Measurements from ENCODE around the gene ILK. TPM values are rescaled to one million over a fixed set of nuclear protein-coding genes. Genes with fewer than 3 reads are reported as not detected.

The ILK gene
- total RNA-seq, 1 experiment from 2014 or later: 117 TPM

GRCh38 chr11:6588018-6588417, 15.6 kb upstream of the ILK start:
- H3K4me3 ChIP-seq (ENCODE audit: low read depth, low read length): no peak overlapping the region
- intact Hi-C loops (cut with micrococcal nuclease; ENCODE audit: unreplicated experiment): no loop called here
- H3K27me3 ChIP-seq (replicated peaks; ENCODE audit: control insufficient read depth, insufficient read depth, low read length): no peaks in the 10 kb centered on the region
- H3K27ac Mint-ChIP-seq (ENCODE audit: unreplicated experiment): no peak overlapping the region
- no peak for DNase-seq
- no peaks in the 10 kb centered on the region for H3K27me3 Mint-ChIP-seq (ENCODE audit: insufficient read depth, unreplicated experiment)
- POLR2A ChIA-PET: no interaction called here
- H3K9me3 Mint-ChIP-seq (ENCODE audit: unreplicated experiment): peaks cover 20% of the 10 kb centered on the region
- CTCF ChIA-PET: no interaction called here
- H3K36me3 ChIP-seq (ENCODE audit: control insufficient read depth, insufficient read depth, low read length): no peaks in the 10 kb centered on the region; the same call in 1 of the 2 replicates
- no peak for TF ChIP-seq CTCF (IDR thresholded peaks at IDR 0.05; ENCODE audit: insufficient read depth in 1 of 2, low read depth in 1 of 2, low read length in 1 of 2, severe bottlenecking in 1 of 2, unreplicated experiment in 1 of 2)
- H3K4me3 Mint-ChIP-seq (ENCODE audit: unreplicated experiment): no peak overlapping the region
- no peaks in the 10 kb centered on the region for H3K4me1 Mint-ChIP-seq (ENCODE audit: low read depth, unreplicated experiment)
- no peaks in the 10 kb centered on the region for H3K4me1 ChIP-seq
- peaks cover 8% of the 10 kb centered on the region for H3K36me3 Mint-ChIP-seq (ENCODE audit: insufficient read depth, unreplicated experiment)
- BruUV-seq (replicated peaks): no TSS peak
- H3K9me3 ChIP-seq: peaks cover 8% of the 10 kb centered on the region; the same call in 1 of the 2 replicates

GRCh38 chr11:6594142-6594768, 9.3 kb upstream of the ILK start:
- DNase-seq: no peak
- Mint-ChIP-seq H3K27me3 (ENCODE audit: insufficient read depth, unreplicated experiment) (no peaks in the 10 kb centered on the region), H3K4me3 (ENCODE audit: unreplicated experiment) (no peak overlapping the region), H3K4me1 (ENCODE audit: low read depth, unreplicated experiment) (no peaks in the 10 kb centered on the region), H3K27ac (ENCODE audit: unreplicated experiment) (no peak overlapping the region), H3K36me3 (ENCODE audit: insufficient read depth, unreplicated experiment) (peaks cover 19% of the 10 kb centered on the region), H3K9me3 (ENCODE audit: unreplicated experiment) (no peaks in the 10 kb centered on the region)
- intact Hi-C loops (cut with micrococcal nuclease; ENCODE audit: unreplicated experiment): no loop called here
- no peaks in the 10 kb centered on the region for H3K9me3 ChIP-seq
- no peak for TF ChIP-seq CTCF (IDR thresholded peaks at IDR 0.05; ENCODE audit: insufficient read depth in 1 of 2, low read depth in 1 of 2, low read length in 1 of 2, severe bottlenecking in 1 of 2, unreplicated experiment in 1 of 2)
- H3K27me3 ChIP-seq (replicated peaks; ENCODE audit: control insufficient read depth, insufficient read depth, low read length): no peaks in the 10 kb centered on the region
- POLR2A ChIA-PET: no interaction called here
- CTCF ChIA-PET: interaction anchor here (0.6 kb wide), 1 partner anchor 89 kb away, joined by 3 read pairs; the partner anchor contains the start of gene MRPL17
- no peaks in the 10 kb centered on the region; the same call in none of the 2 replicates for H3K36me3 ChIP-seq (ENCODE audit: control insufficient read depth, insufficient read depth, low read length)
- peaks cover 7% of the 10 kb centered on the region; the same call in 1 of the 2 replicates for H3K4me1 ChIP-seq
- no peak overlapping the region for H3K4me3 ChIP-seq (ENCODE audit: low read depth, low read length)
- BruUV-seq (replicated peaks): no TSS peak

GRCh38 chr11:6596239-6596877, 7.2 kb upstream of the ILK start:
- Mint-ChIP-seq H3K4me1 (ENCODE audit: low read depth, unreplicated experiment) (no peaks in the 10 kb centered on the region), H3K27me3 (ENCODE audit: insufficient read depth, unreplicated experiment) (no peaks in the 10 kb centered on the region), H3K9me3 (ENCODE audit: unreplicated experiment) (no peaks in the 10 kb centered on the region), H3K27ac (ENCODE audit: unreplicated experiment) (no peak overlapping the region), H3K36me3 (ENCODE audit: insufficient read depth, unreplicated experiment) (peaks cover 24% of the 10 kb centered on the region), H3K4me3 (ENCODE audit: unreplicated experiment) (no peak overlapping the region)
- DNase-seq: no peak
- Histone ChIP-seq H3K36me3 (ENCODE audit: control insufficient read depth, insufficient read depth, low read length) (peaks cover 6% of the 10 kb centered on the region), H3K4me3 (ENCODE audit: low read depth, low read length) (no peak overlapping the region), H3K4me1 (peaks cover 7% of the 10 kb centered on the region; the same call in 1 of the 2 replicates), H3K9me3 (no peaks in the 10 kb centered on the region), H3K27me3 (replicated peaks; ENCODE audit: control insufficient read depth, insufficient read depth, low read length) (no peaks in the 10 kb centered on the region)
- POLR2A ChIA-PET: interaction anchor here (1.4 kb wide), 1 partner anchor 15 kb away, joined by 3 read pairs; the partner anchor contains the start of gene TAF10
- intact Hi-C loops (cut with micrococcal nuclease; ENCODE audit: unreplicated experiment): no loop called here
- CTCF ChIA-PET: no interaction called here
- no TSS peak for BruUV-seq (replicated peaks)
- TF ChIP-seq CTCF (IDR thresholded peaks at IDR 0.05; ENCODE audit: insufficient read depth in 1 of 2, low read depth in 1 of 2, low read length in 1 of 2, severe bottlenecking in 1 of 2, unreplicated experiment in 1 of 2): no peak

Data from Caco-2 (cell line).